Ovary (tissue), 9 donors: Measurements from ENCODE around the gene CCDC51. TPM values are rescaled to one million over a fixed set of nuclear protein-coding genes. Genes with fewer than 3 reads are reported as not detected.

Experiments used
- DNase-seq, 5 donors: peaks; one replicate each; pipeline ENCODE4 v3.0.0-alpha.2; 2019 to 2020
- H3K27ac ChIP-seq, 2 donors: fragments of 200-600 bp; one replicate each; pipeline versions ENCODE4 v1.5.1 to v1.8.0; 2019 to 2022
- H3K27me3 ChIP-seq: fragments of 200-600 bp; one replicate; pipeline ENCODE4 v1.8.0; 2022
- H3K36me3 ChIP-seq: fragments of 200-600 bp; sonication (generic); one replicate; pipeline ENCODE4 v1.5.1; 2019
- H3K4me1 ChIP-seq: one replicate; pipeline ENCODE4 v1.8.1; 2013; ENCODE audit warnings: mild to moderate bottlenecking, moderate library complexity; ENCODE audit not compliant: insufficient read depth
- H3K4me3 ChIP-seq: fragments of 200-600 bp; sonication (generic); one replicate; pipeline ENCODE4 v1.5.1; 2017
- H3K9me3 ChIP-seq, 2 donors: fragments of 200-600 bp in 1 of 2; sonication (generic) in 1 of 2; one replicate each; pipeline versions ENCODE4 v1.5.1 to v1.8.1; 2013 to 2019; ENCODE audit warnings: mild to moderate bottlenecking in 1 of 2, moderate library complexity in 1 of 2
- EP300 ChIP-seq: sonication (generic); formaldehyde crosslinking; IDR thresholded peaks from one replicate; pipeline ENCODE4 v1.6.1; 2017; ENCODE audit warnings: antibody characterized with exemption
- POLR2A ChIP-seq: fragments of 450-650 bp; IDR thresholded peaks from one replicate; pipeline ENCODE4 v1.6.1; 2017; ENCODE audit warnings: antibody characterized with exemption, mild to moderate bottlenecking, moderate library complexity
- WGBS, 3 donors: extraction: QIAGEN DNeasy Blood & Tissue Kit in 1 of 3; methylation state at CpG; one replicate each; pipeline versions ENCODE4 v1.1.5 to v1.1.7; 2013 to 2017; 5-methylcytosine and 5-hydroxymethylcytosine counted together
- intact Hi-C, 4 donors: fragments of 100-400 bp; cut with DNase I; formaldehyde crosslinking; loops; one replicate each; pipeline versions ENCODE4 v1.11.0 to v1.15.1; 2022 to 2023
- polyA plus RNA-seq, 2 donors: library from polyadenylated mRNA; stranded (reverse); fragments of 200-250 nt in 1 of 2; fragments of 350-450 nt in 1 of 2; fragmentation: Illumina TruSeq in 1 of 2; extraction: RNeasy Lipid Tissue Mini Kit (QIAGEN cat#74804) in 1 of 2; gene quantifications; one replicate each; pipeline ENCODE4 v1.2.3, GENCODE V29; 2013 to 2014
- total RNA-seq, 7 donors: library from RNA; depleted of rRNA in 2 of 7; stranded (reverse); fragments of >200 nt in 2 of 7; fragmentation: NEBNext Ultra II Directional in 3 of 7; extraction: Animal tissue kit (Norgen Biotek cat#: 25700) in 3 of 7; gene quantifications; one replicate each; pipeline versions ENCODE4 v1.1.0 to v1.2.4, GENCODE V29; 2016 to 2023
- TF ChIP-seq, protein P1 (sequence below), 3 donors: fragments of 450-650 bp in 2 of 3; fragments of 200-600 bp in 1 of 3; IDR thresholded peaks; one replicate each; pipeline versions ENCODE4 v1.5.1 to v1.8.0; 2016 to 2022; ENCODE audit warnings: antibody characterized with exemption in 3 of 3, mild to moderate bottlenecking in 1 of 3
- donor health status: DM: no; HTN: no; CAD: no; lungs with moderate emphysema.
- donor health status: DM: no; HTN: no; CAD: no.
- donor health status: Bipolar disorder and iron deficiency.
- donor health status: DM: yes; HTN: yes; CAD: no.
- donor health status: DM: no; HTN: no; CAD: no.
- donor health status: DM: yes; HTN: yes; CAD: no.

The CCDC51 gene
- total and polyA plus RNA-seq, 9 donors: 6.3 to 9.9 (median 7.7) TPM

DNA sequence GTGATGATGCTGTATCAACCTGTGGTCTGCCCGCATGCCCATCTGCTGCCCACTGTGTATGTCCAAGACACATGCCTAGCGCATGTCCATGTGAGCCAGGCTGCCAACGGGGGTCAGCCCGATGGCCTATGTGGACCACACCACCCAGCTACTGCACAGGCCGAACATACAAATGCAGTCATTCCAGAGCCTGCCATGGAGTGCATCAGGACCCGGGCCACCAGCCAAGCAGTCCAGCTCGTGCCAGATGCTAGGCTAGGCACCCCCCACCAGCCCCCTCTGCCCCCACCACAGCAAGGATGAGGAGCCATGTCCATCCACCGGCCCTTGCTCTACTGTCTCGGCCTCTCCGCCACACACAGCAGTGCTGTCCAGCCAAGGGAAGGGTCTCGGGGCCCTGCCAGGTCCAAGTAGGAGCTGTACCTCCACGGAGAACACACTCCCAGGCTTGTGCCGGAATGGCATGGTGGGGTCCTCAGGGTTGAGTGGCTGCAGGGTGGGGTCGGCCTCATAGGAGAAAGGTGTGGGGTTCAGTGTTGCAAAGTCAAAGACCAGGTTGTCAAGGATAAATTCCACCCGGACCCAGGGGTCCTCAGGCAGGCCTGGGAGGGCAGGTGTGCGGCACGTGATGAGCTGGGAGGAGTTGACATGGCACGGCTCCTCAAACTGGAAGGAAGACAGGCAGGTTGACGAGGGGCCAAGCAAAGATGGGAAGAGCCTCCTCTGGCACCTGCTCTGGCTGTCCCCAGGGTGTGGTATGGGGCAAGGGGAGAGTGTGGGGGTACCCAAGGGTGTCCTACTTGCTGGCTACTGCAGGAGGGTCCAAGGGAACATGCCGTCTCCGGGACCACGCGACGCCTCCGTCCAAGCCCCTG is 25.3 kb downstream of the CCDC51 start:
- intact Hi-C loops: no loop called here
- no peak overlapping the region for H3K4me3 ChIP-seq
- peak in 2 of 5 donors; percentile 26 to 40 for DNase-seq
- no peaks in the 10 kb centered on the region for H3K9me3 ChIP-seq
- no peak overlapping the region for H3K27ac ChIP-seq
- no peaks in the 10 kb centered on the region for H3K27me3 ChIP-seq
- no peaks in the 10 kb centered on the region for H3K4me1 ChIP-seq
- TF ChIP-seq, protein P1, sequence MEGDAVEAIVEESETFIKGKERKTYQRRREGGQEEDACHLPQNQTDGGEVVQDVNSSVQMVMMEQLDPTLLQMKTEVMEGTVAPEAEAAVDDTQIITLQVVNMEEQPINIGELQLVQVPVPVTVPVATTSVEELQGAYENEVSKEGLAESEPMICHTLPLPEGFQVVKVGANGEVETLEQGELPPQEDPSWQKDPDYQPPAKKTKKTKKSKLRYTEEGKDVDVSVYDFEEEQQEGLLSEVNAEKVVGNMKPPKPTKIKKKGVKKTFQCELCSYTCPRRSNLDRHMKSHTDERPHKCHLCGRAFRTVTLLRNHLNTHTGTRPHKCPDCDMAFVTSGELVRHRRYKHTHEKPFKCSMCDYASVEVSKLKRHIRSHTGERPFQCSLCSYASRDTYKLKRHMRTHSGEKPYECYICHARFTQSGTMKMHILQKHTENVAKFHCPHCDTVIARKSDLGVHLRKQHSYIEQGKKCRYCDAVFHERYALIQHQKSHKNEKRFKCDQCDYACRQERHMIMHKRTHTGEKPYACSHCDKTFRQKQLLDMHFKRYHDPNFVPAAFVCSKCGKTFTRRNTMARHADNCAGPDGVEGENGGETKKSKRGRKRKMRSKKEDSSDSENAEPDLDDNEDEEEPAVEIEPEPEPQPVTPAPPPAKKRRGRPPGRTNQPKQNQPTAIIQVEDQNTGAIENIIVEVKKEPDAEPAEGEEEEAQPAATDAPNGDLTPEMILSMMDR (IDR thresholded peaks at IDR 0.05): no peak
- TF ChIP-seq POLR2A (no peak), EP300 (no peak)
- WGBS, 3 donors: 80 to 85% (median 83%) methylated on average over 23 to 25 of the region's 25 CpGs
- H3K36me3 ChIP-seq: no peaks in the 10 kb centered on the region

DNA sequence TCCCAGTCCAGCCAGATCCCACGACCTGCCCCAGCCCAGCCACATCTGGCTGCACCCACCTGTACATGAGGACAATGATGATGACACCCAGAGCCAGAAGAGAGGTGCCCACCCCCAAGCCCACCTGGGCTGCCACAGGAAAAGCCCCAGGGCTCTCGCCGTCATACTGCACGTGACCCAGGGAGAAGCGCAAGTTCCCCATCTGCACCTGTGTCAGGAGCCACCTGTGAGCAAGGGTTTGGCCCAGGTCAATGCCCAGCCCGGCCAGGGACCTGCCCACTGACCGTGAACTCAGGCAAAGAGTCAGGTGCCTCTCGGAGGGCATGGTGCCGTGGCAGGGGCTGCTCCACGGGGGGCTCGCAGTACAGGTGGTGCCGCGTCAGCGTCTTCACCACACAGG is 26.3 kb downstream of the CCDC51 start:
- peak in 2 of 5 donors; percentile 13 to 28 for DNase-seq
- no peaks in the 10 kb centered on the region for H3K4me1 ChIP-seq
- H3K27ac ChIP-seq: no peak overlapping the region
- intact Hi-C loops: no loop called here
- H3K36me3 ChIP-seq: no peaks in the 10 kb centered on the region
- TF ChIP-seq, protein P1 (IDR thresholded peaks at IDR 0.05): no peak
- TF ChIP-seq POLR2A (no peak), EP300 (no peak)
- H3K27me3 ChIP-seq: no peaks in the 10 kb centered on the region
- no peak overlapping the region for H3K4me3 ChIP-seq
- H3K9me3 ChIP-seq: no peaks in the 10 kb centered on the region
- 87 to 89% (median 88%) methylated on average over 14 of the region's 14 CpGs for WGBS, 3 donors

DNA sequence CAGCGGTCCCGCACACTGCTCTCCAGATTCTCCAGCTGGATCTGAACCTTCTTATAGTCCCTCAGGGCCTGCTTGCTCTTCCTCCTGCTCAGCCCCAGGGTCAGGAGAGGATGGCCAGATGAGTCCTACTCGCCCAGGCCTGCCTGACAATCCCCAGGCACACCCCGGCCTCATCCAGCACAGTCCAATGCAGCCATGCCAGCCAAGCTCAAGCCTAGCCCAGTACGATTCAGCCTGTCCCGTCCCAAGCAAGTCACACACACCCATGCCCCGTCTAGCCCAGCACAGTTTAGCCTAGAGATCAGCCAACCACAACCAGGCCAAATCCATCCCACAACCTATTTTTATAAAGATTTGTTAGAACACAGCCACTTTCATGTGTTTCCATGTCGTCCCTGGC is 26.8 kb downstream of the CCDC51 start:
- no peaks in the 10 kb centered on the region for H3K4me1 ChIP-seq
- no peaks in the 10 kb centered on the region for H3K27me3 ChIP-seq
- DNase-seq: peak in 1 of 5 donors; percentile 13
- no peaks in the 10 kb centered on the region for H3K9me3 ChIP-seq
- no peaks in the 10 kb centered on the region for H3K36me3 ChIP-seq
- TF ChIP-seq, protein P1 (IDR thresholded peaks at IDR 0.05): no peak
- no peak for TF ChIP-seq EP300
- no peak for TF ChIP-seq POLR2A
- intact Hi-C loops: no loop called here
- H3K4me3 ChIP-seq: no peak overlapping the region
- WGBS, 3 donors: 83 to 91% (median 86%) methylated on average over 8 of the region's 8 CpGs
- H3K27ac ChIP-seq: no peak overlapping the region

DNA sequence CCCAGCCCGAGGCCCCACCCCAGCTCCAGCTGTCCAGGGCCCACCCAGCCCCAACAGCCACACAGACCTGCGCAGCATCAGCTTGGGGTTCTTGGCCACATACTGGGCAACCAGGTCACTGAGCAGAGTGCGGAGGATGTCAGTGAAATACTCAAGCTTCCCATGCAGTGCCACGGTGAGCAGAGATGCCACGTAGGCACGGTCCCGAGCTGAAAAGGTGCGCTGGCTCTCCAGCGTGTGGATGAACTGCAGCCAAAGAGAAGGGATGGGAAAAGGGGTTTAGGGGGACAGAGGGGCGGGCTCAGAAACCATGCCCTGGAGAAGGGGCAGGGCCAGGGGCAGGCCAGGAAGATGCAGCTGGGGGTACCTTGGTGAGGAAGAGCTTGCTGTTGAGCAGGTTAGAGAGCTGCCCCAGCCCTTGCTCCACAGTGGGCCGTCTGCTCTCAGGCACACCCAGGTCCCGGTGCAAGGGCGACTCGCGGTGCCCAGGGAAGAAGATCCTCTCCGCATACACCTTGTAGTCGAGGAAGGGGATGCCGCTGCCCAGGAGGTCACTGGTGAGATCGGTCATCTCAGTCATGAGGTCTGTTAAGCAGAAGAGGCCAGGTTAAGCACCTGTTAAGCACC is 27.4 kb downstream of the CCDC51 start:
- TF ChIP-seq, protein P1 (IDR thresholded peaks at IDR 0.05): no peak
- no peak for TF ChIP-seq EP300
- TF ChIP-seq POLR2A: no peak
- DNase-seq: peak in 2 of 5 donors; percentile 7 to 31
- intact Hi-C loops: no loop called here
- no peak overlapping the region for H3K4me3 ChIP-seq
- H3K27me3 ChIP-seq: no peaks in the 10 kb centered on the region
- H3K36me3 ChIP-seq: no peaks in the 10 kb centered on the region
- H3K27ac ChIP-seq: no peak overlapping the region
- H3K9me3 ChIP-seq: no peaks in the 10 kb centered on the region
- H3K4me1 ChIP-seq: no peaks in the 10 kb centered on the region
- WGBS, 3 donors: 89 to 91% (median 89%) methylated on average over 19 of the region's 19 CpGs
